NOMO-1 treated with dmso at 0.1 percent for 144 hours (cell line): ENCODE measurements around the gene SMAD5.

ENCODE experiments used
- DNase-seq: peaks from one replicate; lab custom pipeline; 2025; ENCODE audit not compliant: unreplicated experiment; lab: John Stamatoyannopoulos, UW

Gene SMAD5

GRCh38 chr5:136153581-136154236 lies 21.1 kb downstream of the SMAD5 start:
- no peak for DNase-seq

- no peak for DNase-seq
These were observed 22.4 kb downstream of the SMAD5 start for GRCh38 chr5:136155078-136155477.

DNA sequence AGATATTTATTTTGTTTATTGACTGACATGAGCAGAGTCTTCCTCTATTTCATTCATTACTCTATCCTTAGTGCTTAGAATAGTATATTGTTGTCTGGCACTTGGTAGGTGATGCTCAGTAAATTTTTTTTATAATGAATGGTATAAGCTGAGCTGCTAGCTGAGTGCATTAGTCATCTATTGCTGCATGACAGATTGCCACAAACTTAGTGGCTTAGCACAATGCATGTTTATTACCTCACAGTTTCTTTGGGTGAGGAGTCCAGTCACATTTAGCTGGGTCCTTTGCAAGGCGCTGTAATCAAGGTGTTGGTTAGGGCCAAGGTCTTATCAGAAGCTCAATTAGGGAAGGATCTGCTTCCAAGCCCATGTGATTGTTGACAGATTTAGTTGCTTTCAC lies 23.1 kb downstream of the SMAD5 start:
- no peak for DNase-seq

- no peak for DNase-seq
These were observed 24.9 kb downstream of the SMAD5 start for GRCh38 chr5:136157514-136157913.

- DNase-seq, result no peak
These were observed 26.8 kb downstream of the SMAD5 start for GRCh38 chr5:136159457-136159856.

DNA sequence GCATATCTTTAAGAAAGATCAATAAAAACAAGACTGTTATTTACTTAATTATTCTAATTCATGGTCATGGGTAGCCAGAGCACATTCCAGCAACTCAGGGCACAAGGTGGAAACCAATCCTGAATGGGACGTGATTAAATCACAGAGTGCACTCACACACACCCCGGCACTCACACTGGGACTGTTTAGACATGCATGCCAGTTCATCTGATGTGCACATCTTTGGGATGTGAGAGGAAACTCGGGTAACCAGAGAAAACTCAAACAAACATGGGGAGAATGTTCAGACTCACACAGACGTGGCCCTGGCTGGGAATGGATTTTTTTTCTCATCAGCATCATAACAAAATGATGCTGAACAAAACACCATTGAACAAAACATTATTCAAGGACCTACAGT lies 29.4 kb downstream of the SMAD5 start:
- no peak for DNase-seq

DNA sequence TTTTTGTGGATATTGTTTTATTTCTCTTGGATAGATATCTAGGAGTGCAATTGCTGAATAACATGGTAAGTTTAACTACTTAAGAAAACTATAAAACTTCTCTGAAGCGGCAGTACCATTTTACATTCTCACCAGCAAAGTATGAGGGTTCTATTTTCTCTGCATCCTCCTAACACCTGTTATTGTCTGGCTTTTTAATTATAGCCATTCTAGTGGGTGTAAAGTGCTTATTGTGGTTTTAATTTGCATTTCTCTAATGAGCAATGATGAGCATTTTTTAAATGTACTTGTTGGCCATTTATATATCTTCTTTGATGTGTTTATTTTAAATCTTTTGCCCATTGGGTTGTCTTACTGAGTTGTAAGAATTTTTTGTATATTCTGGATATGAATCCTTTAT lies 31.6 kb downstream of the SMAD5 start:
- no peak for DNase-seq

- DNase-seq, result no peak
These were observed 34.3 kb downstream of the SMAD5 start for GRCh38 chr5:136166909-136167308.

GRCh38 chr5:136169218-136169617 lies 36.6 kb downstream of the SMAD5 start:
- DNase-seq, result no peak

- DNase-seq, result no peak
These were observed 41.5 kb downstream of the SMAD5 start for GRCh38 chr5:136174021-136174659.

- DNase-seq, result no peak
These were observed 50.0 kb downstream of the SMAD5 start for GRCh38 chr5:136182618-136183017.

- DNase-seq, result no peak
These were observed 53.5 kb downstream of the SMAD5 start for GRCh38 chr5:136185974-136186665.

GRCh38 chr5:136186796-136187195 lies 54.2 kb downstream of the SMAD5 start:
- DNase-seq, result no peak

- DNase-seq, result no peak
These were observed 56.2 kb downstream of the SMAD5 start for GRCh38 chr5:136188859-136189258.

- no peak for DNase-seq
These were observed 57.6 kb downstream of the SMAD5 start for GRCh38 chr5:136190091-136190720.

- no peak for DNase-seq
These were observed 58.3 kb downstream of the SMAD5 start for GRCh38 chr5:136190904-136191303.

- no peak for DNase-seq
These were observed 58.8 kb downstream of the SMAD5 start for GRCh38 chr5:136191304-136192014.

- DNase-seq, result no peak
These were observed 59.4 kb downstream of the SMAD5 start for GRCh38 chr5:136192015-136192525.

DNA sequence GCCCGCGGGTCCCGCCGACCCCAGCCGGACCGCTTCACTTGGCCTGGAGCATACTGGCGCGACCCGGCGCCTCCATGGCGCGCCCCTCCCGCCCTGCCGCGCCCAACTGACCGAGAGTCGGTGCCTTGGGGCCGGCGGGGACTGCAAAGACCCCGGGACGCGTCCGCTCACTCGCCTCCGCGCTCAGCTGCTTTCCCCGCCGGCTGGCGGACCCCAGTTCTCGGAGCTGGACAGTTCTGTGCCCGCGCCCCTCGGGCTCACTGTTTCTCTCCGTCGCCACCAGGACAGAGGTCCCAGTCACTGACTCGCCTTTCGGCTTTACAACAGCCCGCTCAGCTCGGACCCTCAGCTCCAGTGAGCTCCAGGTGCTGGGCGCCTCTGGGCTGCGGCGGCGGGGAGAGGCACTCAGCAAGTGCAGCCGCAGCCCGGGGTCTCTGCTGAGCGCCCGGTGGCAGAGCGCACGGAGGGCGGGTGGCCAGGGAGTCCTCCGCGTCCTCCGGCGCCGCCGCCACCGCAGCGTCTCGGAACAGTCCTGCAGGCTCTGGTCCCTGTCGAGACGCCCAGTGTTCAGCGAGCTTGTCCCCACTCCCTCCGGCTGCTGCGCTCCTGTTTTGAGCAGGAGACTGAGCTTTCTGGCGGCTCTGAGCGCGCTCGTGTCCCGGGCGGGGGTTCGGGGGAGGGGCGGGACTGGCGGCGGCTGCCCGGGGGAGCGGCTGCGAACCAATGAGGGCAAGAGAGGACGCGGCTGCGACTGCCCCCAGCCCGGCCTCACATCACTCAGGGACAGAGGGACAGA lies 60.1 kb downstream of the SMAD5 start, which contains the start of gene SMIM32:
Gene SMIM32 (minus strand): TSS at position 637 of the 796 bp plus-strand sequence. CDS start 638 bp downstream, outside the sequence.
- no peak for DNase-seq

GRCh38 chr5:136193322-136193935 lies 60.8 kb downstream of the SMAD5 start:
- no peak for DNase-seq
